ENCODE data around the gene PEX7.
"Not testable (repeated sequence)": the region's sequence is repeated elsewhere in the genome, so short reads cannot be mapped to it uniquely, and the experiment has no call there.

Gene PEX7

GRCh38 chr6:136950436-136951126, 128.2 kb downstream of the PEX7 start:
- no peak overlapping the region for H3K27ac ChIP-seq
- TF ChIP-seq CTCF (conservative IDR thresholded peaks at IDR 0.05) (no peak), ZFX (IDR thresholded peaks at IDR 0.05) (no peak)

- no peak overlapping the region for H3K27ac ChIP-seq
- TF ChIP-seq ZFX (IDR thresholded peaks at IDR 0.05) (no peak), CTCF (conservative IDR thresholded peaks at IDR 0.05) (no peak)
Observed at GRCh38 chr6:136952714-136953260, 130.4 kb downstream of the PEX7 start.

- TF ChIP-seq CTCF (conservative IDR thresholded peaks at IDR 0.05) (no peak), ZFX (IDR thresholded peaks at IDR 0.05) (no peak)
- H3K27ac ChIP-seq: no peak overlapping the region
Observed at GRCh38 chr6:136955123-136955522, 132.7 kb downstream of the PEX7 start.

GRCh38 chr6:136956590-136957544, 134.5 kb downstream of the PEX7 start:
- no peak overlapping the region for H3K27ac ChIP-seq
- no peak for TF ChIP-seq ZFX (IDR thresholded peaks at IDR 0.05)
- TF ChIP-seq CTCF (conservative IDR thresholded peaks at IDR 0.05): no peak

GRCh38 chr6:136958168-136958567, 135.8 kb downstream of the PEX7 start:
- TF ChIP-seq ZFX (IDR thresholded peaks at IDR 0.05): no peak
- no peak for TF ChIP-seq CTCF (conservative IDR thresholded peaks at IDR 0.05)
- no peak overlapping the region for H3K27ac ChIP-seq

GRCh38 chr6:136959471-136959891, 137.1 kb downstream of the PEX7 start:
- H3K27ac ChIP-seq: no peak overlapping the region
- no peak for TF ChIP-seq CTCF (conservative IDR thresholded peaks at IDR 0.05)
- TF ChIP-seq ZFX (IDR thresholded peaks at IDR 0.05): no peak

- not testable (repeated sequence) for H3K27ac ChIP-seq
Observed at GRCh38 chr6:136959935-136960334, 137.5 kb downstream of the PEX7 start.

Measured in C4-2B (cell line).